Sigmoid colon (tissue), 4 donors: ENCODE measurements around the gene ABCB6.

Experiments
- EP300 ChIP-seq, 4 donors: sonication (generic); formaldehyde crosslinking; IDR thresholded peaks; one replicate each; pipeline ENCODE4 v1.6.1; 2017; ENCODE audit warnings: antibody characterized with exemption in 4 of 4
- POLR2A ChIP-seq, 2 donors: fragments of 450-650 bp; IDR thresholded peaks; one replicate each; pipeline ENCODE4 v1.6.1; 2016; ENCODE audit warnings: antibody characterized with exemption in 2 of 2, mild to moderate bottlenecking in 2 of 2, moderate library complexity in 2 of 2
- POLR2AphosphoS5 ChIP-seq, 4 donors: sonication (generic); formaldehyde crosslinking; IDR thresholded peaks; one replicate each; pipeline ENCODE4 v1.6.1; 2017; ENCODE audit warnings: antibody characterized with exemption in 4 of 4
- TF ChIP-seq, protein P1 (sequence below), 4 experiments: fragments of 450-650 bp in 3 of 4; fragments of 200-600 bp in 1 of 4; IDR thresholded peaks; one replicate each; pipeline ENCODE4 v1.5.1; 2016 to 2019; ENCODE audit warnings: antibody characterized with exemption in 4 of 4, mild to moderate bottlenecking in 3 of 4, moderate library complexity in 2 of 4

- TF ChIP-seq, protein P1, sequence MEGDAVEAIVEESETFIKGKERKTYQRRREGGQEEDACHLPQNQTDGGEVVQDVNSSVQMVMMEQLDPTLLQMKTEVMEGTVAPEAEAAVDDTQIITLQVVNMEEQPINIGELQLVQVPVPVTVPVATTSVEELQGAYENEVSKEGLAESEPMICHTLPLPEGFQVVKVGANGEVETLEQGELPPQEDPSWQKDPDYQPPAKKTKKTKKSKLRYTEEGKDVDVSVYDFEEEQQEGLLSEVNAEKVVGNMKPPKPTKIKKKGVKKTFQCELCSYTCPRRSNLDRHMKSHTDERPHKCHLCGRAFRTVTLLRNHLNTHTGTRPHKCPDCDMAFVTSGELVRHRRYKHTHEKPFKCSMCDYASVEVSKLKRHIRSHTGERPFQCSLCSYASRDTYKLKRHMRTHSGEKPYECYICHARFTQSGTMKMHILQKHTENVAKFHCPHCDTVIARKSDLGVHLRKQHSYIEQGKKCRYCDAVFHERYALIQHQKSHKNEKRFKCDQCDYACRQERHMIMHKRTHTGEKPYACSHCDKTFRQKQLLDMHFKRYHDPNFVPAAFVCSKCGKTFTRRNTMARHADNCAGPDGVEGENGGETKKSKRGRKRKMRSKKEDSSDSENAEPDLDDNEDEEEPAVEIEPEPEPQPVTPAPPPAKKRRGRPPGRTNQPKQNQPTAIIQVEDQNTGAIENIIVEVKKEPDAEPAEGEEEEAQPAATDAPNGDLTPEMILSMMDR (IDR thresholded peaks at IDR 0.05): no peak
- no peak for TF ChIP-seq EP300 (IDR thresholded peaks at IDR 0.05)
- no peak for TF ChIP-seq POLR2AphosphoS5 (IDR thresholded peaks at IDR 0.05)
- TF ChIP-seq POLR2A (IDR thresholded peaks at IDR 0.05): no peak
Observed at GRCh38 chr2:219213026-219213415, 5.7 kb downstream of the ABCB6 start.
